Stimulated activated CD4-positive, alpha-beta T cell treated with anti-CD3 and anti-CD28 coated beads, Interleukin-12 subunit alpha, Interleukin-12 subunit beta, amount 100 ng/mL, for 48 hours (primary cell): ENCODE results near the gene MGST3.
"Not testable (repeated sequence)": the region's sequence is repeated elsewhere in the genome, so short reads cannot be mapped to it uniquely, and the experiment has no call there.

Experiments
- DNase-seq, 3 donors: peaks; one replicate each; pipeline ENCODE4 v3.0.0-alpha.2; 2020; ENCODE audit warnings: low read depth in 2 of 3, low spot score in 1 of 3

MGST3 gene

GRCh38 chr1:165628147-165628822, 2.7 kb upstream of the MGST3 start:
- DNase-seq: no peak

- DNase-seq: no peak
Measured at GRCh38 chr1:165629151-165629550, 1.9 kb upstream of the MGST3 start.

- DNase-seq: no peak
Measured at GRCh38 chr1:165629848-165630628, 996 bp upstream of the MGST3 start.

- DNase-seq: peak; percentile 15 to 48 (median 24)
Measured at GRCh38 chr1:165631342-165632151, 513 bp downstream of the MGST3 start.

- no peak for DNase-seq
Measured at GRCh38 chr1:165632152-165632469, 1.1 kb downstream of the MGST3 start.

- DNase-seq: no peak
Measured at GRCh38 chr1:165632491-165632890, 1.5 kb downstream of the MGST3 start.

GRCh38 chr1:165633614-165634013, 2.6 kb downstream of the MGST3 start:
- no peak for DNase-seq

- DNase-seq: no peak
Measured at GRCh38 chr1:165634154-165634921, 3.3 kb downstream of the MGST3 start.

GRCh38 chr1:165635329-165635728, 4.3 kb downstream of the MGST3 start:
- DNase-seq: no peak

- no peak for DNase-seq
Measured at GRCh38 chr1:165635823-165636222, 4.8 kb downstream of the MGST3 start.

- DNase-seq: no peak
Measured at GRCh38 chr1:165637427-165637826, 6.4 kb downstream of the MGST3 start.

- not testable (repeated sequence) for DNase-seq
Measured at GRCh38 chr1:165638211-165638610, 7.2 kb downstream of the MGST3 start.

GRCh38 chr1:165639821-165640623, 9.0 kb downstream of the MGST3 start:
- no peak for DNase-seq

GRCh38 chr1:165641231-165641987, 10.4 kb downstream of the MGST3 start:
- no peak for DNase-seq

- DNase-seq: no peak
Measured at GRCh38 chr1:165644064-165644735, 13.2 kb downstream of the MGST3 start.

- no peak for DNase-seq
Measured at GRCh38 chr1:165645654-165646366, 14.8 kb downstream of the MGST3 start.

GRCh38 chr1:165647517-165647916, 16.5 kb downstream of the MGST3 start:
- no peak for DNase-seq

- no peak for DNase-seq
Measured at GRCh38 chr1:165647970-165648369, 16.9 kb downstream of the MGST3 start.
